Lung (tissue), 12 donors: Measurements from ENCODE around the gene BOLA3. TPM values are rescaled to one million over a fixed set of nuclear protein-coding genes. Genes with fewer than 3 reads are reported as not detected.

Source experiments
- ATAC-seq: fragments of 200-7000 bp; cut with Tn5 transposase; one replicate; pipeline ENCODE4 v1.9.1; 2020; ENCODE audit warnings: moderate number of reproducible peaks; ENCODE audit not compliant: insufficient read depth, low FRiP score
- DNase-seq, 3 donors: peaks; one replicate each; pipeline ENCODE4 v3.0.0-alpha.2; 2013 to 2017
- H3K27ac ChIP-seq, 2 donors: one replicate each; pipeline ENCODE4 v1.5.1; 2013; ENCODE audit warnings: mild to moderate bottlenecking in 2 of 2, moderate library complexity in 2 of 2, control low read depth in 1 of 2, inconsistent platforms in 1 of 2, low read depth in 1 of 2, low read length in 1 of 2
- H3K27me3 ChIP-seq, 3 donors: one replicate each; pipeline ENCODE4 v1.5.1; 2013; ENCODE audit warnings: low read length in 2 of 3; ENCODE audit not compliant: control insufficient read depth in 3 of 3, insufficient read depth in 3 of 3
- H3K36me3 ChIP-seq, 4 donors: one replicate each; pipeline ENCODE4 v1.5.1; 2013; ENCODE audit warnings: low read length in 4 of 4, mild to moderate bottlenecking in 1 of 4, moderate library complexity in 1 of 4; ENCODE audit not compliant: control insufficient read depth in 4 of 4, insufficient read depth in 4 of 4
- H3K4me1 ChIP-seq, 5 donors: one replicate each; pipeline ENCODE4 v1.5.1; 2013; ENCODE audit warnings: low read length in 5 of 5, mild to moderate bottlenecking in 2 of 5, moderate library complexity in 1 of 5; ENCODE audit not compliant: control insufficient read depth in 5 of 5, insufficient read depth in 5 of 5
- H3K4me3 ChIP-seq: one replicate; pipeline ENCODE4 v1.5.1; 2013; ENCODE audit warnings: mild to moderate bottlenecking, control low read depth, moderate library complexity
- H3K9ac ChIP-seq, 2 donors: one replicate each; pipeline ENCODE4 v1.5.1; 2013; ENCODE audit warnings: low read length in 2 of 2, control low read depth in 1 of 2; ENCODE audit not compliant: insufficient read depth in 1 of 2
- H3K9me3 ChIP-seq, 4 donors: one replicate each; pipeline ENCODE4 v1.5.1; 2013; ENCODE audit warnings: low read length in 3 of 4, mild to moderate bottlenecking in 1 of 4, moderate library complexity in 1 of 4; ENCODE audit not compliant: control insufficient read depth in 4 of 4, insufficient read depth in 3 of 4
- WGBS, 2 donors: extraction: QIAGEN DNeasy Blood & Tissue Kit; methylation state at CpG; one replicate each; pipeline ENCODE4 v1.1.7; 2013; 5-methylcytosine and 5-hydroxymethylcytosine counted together
- polyA plus RNA-seq, 2 donors: library from polyadenylated mRNA; stranded (reverse); fragments of 200-250 nt; gene quantifications; one replicate each; pipeline ENCODE4 v1.2.1, GENCODE V29; 2013
- total RNA-seq, 2 donors: library from RNA; depleted of rRNA in 1 of 2; stranded (reverse); fragments of >200 nt in 1 of 2; gene quantifications; one replicate each; pipeline ENCODE4 v1.2.1, GENCODE V29; 2014 to 2021
- TF ChIP-seq, protein P1 (sequence below): IDR thresholded peaks from 2 replicates; pipeline ENCODE4 v1.5.1; 2012; ENCODE audit warnings: mild to moderate bottlenecking; ENCODE audit errors: control extremely low read depth, extremely low read depth
- donor health status: control.
- donor health status: control.
- donor health status: Bipolar disorder and iron deficiency.
- donor health status: healthy.
- donor health status: DM: yes; HTN: yes; CAD: no.

Gene BOLA3
- total and polyA plus RNA-seq, 4 donors: 12.0 to 64.5 (median 39.7) TPM

DNA sequence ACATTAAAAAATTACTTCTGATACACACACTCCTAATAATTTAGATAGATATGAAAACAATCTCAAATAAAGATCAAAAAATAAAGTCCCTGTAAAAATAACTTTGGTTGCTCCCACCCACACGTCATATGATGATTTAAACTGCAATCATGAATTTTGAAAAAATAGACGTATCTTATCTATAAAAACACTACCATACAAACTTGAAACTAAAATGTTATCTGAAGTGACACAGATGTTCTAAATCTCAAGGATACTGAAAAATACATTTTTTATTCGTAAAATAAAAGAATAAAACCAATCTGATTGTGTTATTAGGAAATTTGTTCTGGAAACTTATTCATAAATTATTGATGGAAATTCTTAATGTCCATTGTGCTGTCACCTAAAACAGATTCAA lies 8.1 kb upstream of the BOLA3 start:
- WGBS, 2 donors: 92 to 93% methylated on average over 3 of the region's 3 CpGs

DNA sequence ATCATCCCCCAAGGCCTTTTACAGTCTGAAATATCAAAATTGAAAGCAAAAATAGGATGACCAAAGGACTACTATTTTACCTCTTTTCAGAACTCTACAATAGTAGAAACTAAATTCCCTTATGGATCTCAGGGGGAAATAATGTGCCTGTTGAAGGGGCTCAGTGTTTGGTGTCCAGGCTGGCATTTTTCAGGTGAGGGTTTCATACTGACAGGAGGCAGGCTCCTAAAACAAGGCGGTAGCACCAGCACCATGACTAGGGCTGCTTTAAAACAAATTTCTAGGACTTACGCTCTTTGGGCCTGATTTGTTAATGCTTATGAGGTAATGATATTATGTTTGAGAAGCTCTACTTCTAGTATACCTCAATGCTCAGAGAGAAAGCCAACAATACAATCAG lies 5.2 kb upstream of the BOLA3 start:
- no peak overlapping the region for H3K9ac ChIP-seq
- ATAC-seq: no peak
- no peak overlapping the region for H3K4me3 ChIP-seq
- TF ChIP-seq, protein P1, sequence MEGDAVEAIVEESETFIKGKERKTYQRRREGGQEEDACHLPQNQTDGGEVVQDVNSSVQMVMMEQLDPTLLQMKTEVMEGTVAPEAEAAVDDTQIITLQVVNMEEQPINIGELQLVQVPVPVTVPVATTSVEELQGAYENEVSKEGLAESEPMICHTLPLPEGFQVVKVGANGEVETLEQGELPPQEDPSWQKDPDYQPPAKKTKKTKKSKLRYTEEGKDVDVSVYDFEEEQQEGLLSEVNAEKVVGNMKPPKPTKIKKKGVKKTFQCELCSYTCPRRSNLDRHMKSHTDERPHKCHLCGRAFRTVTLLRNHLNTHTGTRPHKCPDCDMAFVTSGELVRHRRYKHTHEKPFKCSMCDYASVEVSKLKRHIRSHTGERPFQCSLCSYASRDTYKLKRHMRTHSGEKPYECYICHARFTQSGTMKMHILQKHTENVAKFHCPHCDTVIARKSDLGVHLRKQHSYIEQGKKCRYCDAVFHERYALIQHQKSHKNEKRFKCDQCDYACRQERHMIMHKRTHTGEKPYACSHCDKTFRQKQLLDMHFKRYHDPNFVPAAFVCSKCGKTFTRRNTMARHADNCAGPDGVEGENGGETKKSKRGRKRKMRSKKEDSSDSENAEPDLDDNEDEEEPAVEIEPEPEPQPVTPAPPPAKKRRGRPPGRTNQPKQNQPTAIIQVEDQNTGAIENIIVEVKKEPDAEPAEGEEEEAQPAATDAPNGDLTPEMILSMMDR: no peak
- H3K27me3 ChIP-seq: no peaks in the 10 kb centered on the region
- H3K4me1 ChIP-seq: peaks cover 0 to 6% (median 0%) of the 10 kb centered on the region in 5 donors
- no peak for DNase-seq
- peaks cover 11 to 38% (median 17%) of the 10 kb centered on the region in 4 donors for H3K36me3 ChIP-seq
- H3K27ac ChIP-seq: no peak overlapping the region
- no peaks in the 10 kb centered on the region for H3K9me3 ChIP-seq
- 80 to 86% methylated on average over 2 of the region's 2 CpGs for WGBS, 2 donors

More for the DNA sequence above, 8.1 kb upstream of the BOLA3 start:
- ATAC-seq (no peak), DNase-seq (no peak)
- no peak overlapping the region for H3K4me3 ChIP-seq
- H3K9ac ChIP-seq: no peak overlapping the region
- TF ChIP-seq, protein P1: no peak
- H3K36me3 ChIP-seq: peaks cover 20 to 40% (median 30%) of the 10 kb centered on the region in 4 donors
- H3K9me3 ChIP-seq: no peaks in the 10 kb centered on the region
- no peak overlapping the region for H3K27ac ChIP-seq
- H3K27me3 ChIP-seq: no peaks in the 10 kb centered on the region
- H3K4me1 ChIP-seq: no peaks in the 10 kb centered on the region

DNA sequence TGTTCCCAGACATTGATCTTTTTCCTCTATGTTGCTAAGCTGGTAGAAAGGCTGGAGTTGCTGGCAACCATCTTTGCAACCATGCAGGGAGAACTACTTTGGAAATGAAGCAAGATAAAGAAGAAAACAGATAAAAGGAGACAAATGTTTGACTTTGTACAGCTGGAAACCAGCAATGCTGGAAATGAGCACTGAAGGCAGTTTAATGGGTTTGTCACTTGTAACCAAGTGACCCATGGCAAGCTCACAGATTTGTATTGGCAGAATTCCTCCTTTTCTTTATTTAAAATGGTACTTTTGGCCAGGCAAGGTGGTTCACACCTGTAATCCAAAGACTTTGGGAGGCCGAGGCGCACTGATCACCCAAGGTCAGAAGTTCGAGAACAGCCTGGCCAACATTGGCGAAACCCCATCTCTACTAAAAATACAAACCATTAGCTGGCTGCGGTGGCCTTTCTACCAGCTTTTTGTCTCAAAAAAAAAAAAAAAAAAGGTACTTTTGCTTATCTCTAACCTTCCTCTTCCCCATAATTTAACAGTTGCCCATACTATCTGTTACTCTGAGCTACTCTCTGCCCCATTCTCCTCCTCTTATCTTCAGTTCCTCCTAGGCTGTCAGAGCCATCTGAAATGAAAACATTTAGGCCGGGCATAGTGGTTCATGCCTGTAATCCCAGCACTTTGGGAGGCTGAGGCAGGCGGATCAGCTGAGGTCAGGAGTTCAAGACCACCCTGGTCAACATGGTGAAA lies 2.0 kb upstream of the BOLA3 start:
- DNase-seq (peak in 2 of 3 donors; percentile 2 to 5), ATAC-seq (no peak)
- H3K9me3 ChIP-seq: no peaks in the 10 kb centered on the region
- no peak overlapping the region for H3K4me3 ChIP-seq
- H3K36me3 ChIP-seq: peaks cover 4 to 22% (median 10%) of the 10 kb centered on the region in 4 donors
- H3K27ac ChIP-seq: no peak overlapping the region
- H3K9ac ChIP-seq: no peak overlapping the region
- WGBS, 2 donors: 94 to 95% methylated on average over 7 of the region's 7 CpGs
- H3K27me3 ChIP-seq: no peaks in the 10 kb centered on the region
- TF ChIP-seq, protein P1: no peak
- H3K4me1 ChIP-seq: peaks cover 0 to 15% (median 10%) of the 10 kb centered on the region in 5 donors
